ENCODE results near the gene ATXN1. TPM values are rescaled to one million over a fixed set of nuclear protein-coding genes. Genes with fewer than 3 reads are reported as not detected.

The ATXN1 gene
- total RNA-seq, 4 donors from 2014 or later, result 21.0 to 102 (median 51.1) TPM

- no peaks in the 10 kb centered on the region for H3K27me3 ChIP-seq
- peak overlapping the region; percentile 18 to 45 for H3K27ac ChIP-seq
- peak; percentile 36 to 45 for DNase-seq
- no peak overlapping the region for H3K4me3 ChIP-seq
- H3K36me3 ChIP-seq, result no peaks in the 10 kb centered on the region
- intact Hi-C loops (cut with DNase I; ENCODE audit: low total_unique reads), result no loop called here
- TF ChIP-seq POLR2A (IDR thresholded peaks at IDR 0.05), result no peak
- H3K9me3 ChIP-seq, result no peaks in the 10 kb centered on the region
- peaks cover 0 to 5% of the 10 kb centered on the region in 2 donors for H3K4me1 ChIP-seq
Measured at GRCh38 chr6:16683641-16684194, 77.5 kb downstream of the ATXN1 start.

GRCh38 chr6:16681260-16681873 lies 79.9 kb downstream of the ATXN1 start:
- no peak for DNase-seq
- H3K4me3 ChIP-seq, result no peak overlapping the region
- no peaks in the 10 kb centered on the region for H3K9me3 ChIP-seq
- peaks cover 0 to 5% of the 10 kb centered on the region in 2 donors for H3K4me1 ChIP-seq
- no peaks in the 10 kb centered on the region for H3K36me3 ChIP-seq
- no peaks in the 10 kb centered on the region for H3K27me3 ChIP-seq
- no peak overlapping the region for H3K27ac ChIP-seq
- TF ChIP-seq CTCF (IDR thresholded peaks at IDR 0.05) (no peak), POLR2A (IDR thresholded peaks at IDR 0.05) (no peak)
- intact Hi-C loops (cut with DNase I; ENCODE audit: low total_unique reads), result no loop called here

GRCh38 chr6:16679050-16679449 lies 82.2 kb downstream of the ATXN1 start:
- intact Hi-C loops (cut with DNase I; ENCODE audit: low total_unique reads), result no loop called here

GRCh38 chr6:16677458-16677857 lies 83.8 kb downstream of the ATXN1 start:
- no peaks in the 10 kb centered on the region for H3K9me3 ChIP-seq
- peak overlapping the region; percentile 61 to 74 for H3K27ac ChIP-seq
- intact Hi-C loops (cut with DNase I; ENCODE audit: low total_unique reads), result no loop called here
- H3K36me3 ChIP-seq, result no peaks in the 10 kb centered on the region
- DNase-seq, result no peak
- no peaks in the 10 kb centered on the region for H3K27me3 ChIP-seq
- H3K4me1 ChIP-seq, result no peaks in the 10 kb centered on the region
- TF ChIP-seq CTCF (IDR thresholded peaks at IDR 0.05), result no peak
- no peak for TF ChIP-seq POLR2A (IDR thresholded peaks at IDR 0.05)
- no peak overlapping the region for H3K4me3 ChIP-seq

More at GRCh38 chr6:16679050-16679449, 82.2 kb downstream of the ATXN1 start:
- Histone ChIP-seq H3K27ac (no peak overlapping the region), H3K4me3 (no peak overlapping the region), H3K9me3 (no peaks in the 10 kb centered on the region), H3K4me1 (peaks cover 0 to 5% of the 10 kb centered on the region in 2 donors), H3K27me3 (no peaks in the 10 kb centered on the region), H3K36me3 (no peaks in the 10 kb centered on the region)
- TF ChIP-seq POLR2A (IDR thresholded peaks at IDR 0.05), result no peak
- TF ChIP-seq CTCF (IDR thresholded peaks at IDR 0.05), result no peak
- DNase-seq, result no peak

- intact Hi-C loops (cut with DNase I; ENCODE audit: low total_unique reads), result no loop called here
- H3K36me3 ChIP-seq, result no peaks in the 10 kb centered on the region
- H3K4me1 ChIP-seq, result no peaks in the 10 kb centered on the region
- TF ChIP-seq CTCF (IDR thresholded peaks at IDR 0.05) (no peak), POLR2A (IDR thresholded peaks at IDR 0.05) (no peak)
- H3K4me3 ChIP-seq, result no peak overlapping the region
- H3K27ac ChIP-seq, result peak overlapping the region; percentile 61 to 74
- H3K9me3 ChIP-seq, result no peaks in the 10 kb centered on the region
- no peaks in the 10 kb centered on the region for H3K27me3 ChIP-seq
- DNase-seq, result no peak
Measured at GRCh38 chr6:16676978-16677377, 84.3 kb downstream of the ATXN1 start.
